Measurements from ENCODE around the gene CELA3A.

DNA sequence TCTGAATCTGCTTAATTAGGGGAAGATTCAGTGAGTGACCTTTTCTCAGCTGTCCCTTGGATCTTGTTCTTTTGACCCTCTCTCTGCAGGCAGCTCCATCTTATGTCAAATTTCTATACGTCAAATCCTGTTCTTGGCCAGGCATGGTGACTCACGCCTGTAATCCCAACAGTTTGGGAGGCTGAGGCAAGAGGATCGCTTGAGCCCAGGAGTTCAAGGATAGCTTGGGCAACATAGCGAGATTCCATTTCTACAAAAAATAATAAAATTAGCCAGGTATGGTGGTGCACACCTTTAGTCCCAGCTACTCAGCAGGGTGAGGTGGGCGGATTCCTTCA is 38.8 kb downstream of the CELA3A start:
- TF ChIP-seq CTCF (IDR thresholded peaks at IDR 0.05), result no peak
- no peak for TF ChIP-seq POLR2A (IDR thresholded peaks at IDR 0.05)
